Measurements from ENCODE around the gene RTL3. TPM values are rescaled to one million over a fixed set of nuclear protein-coding genes. Genes with fewer than 3 reads are reported as not detected.

Gene RTL3
- total and polyA plus RNA-seq, 2 experiments from 2014 or later: not detected

- no peak overlapping the region for H3K4me3 ChIP-seq
- no peak overlapping the region for H3K27ac ChIP-seq
- TF ChIP-seq CTCF (IDR thresholded peaks at IDR 0.05; ENCODE audit: low read depth, low read length): no peak
- no peaks in the 10 kb centered on the region for H3K27me3 ChIP-seq
- H3K4me1 ChIP-seq (ENCODE audit: low read depth): no peaks in the 10 kb centered on the region
- no peaks in the 10 kb centered on the region for H3K36me3 ChIP-seq
- H3K9me3 ChIP-seq (ENCODE audit: low read depth): no peaks in the 10 kb centered on the region
- DNase-seq (ENCODE audit: low read depth in 1 of 2, low spot score in 1 of 2): no peak
Observed at GRCh38 chrX:78693012-78693411, 33.9 kb upstream of the RTL3 start.

- Histone ChIP-seq H3K27me3 (no peaks in the 10 kb centered on the region), H3K36me3 (no peaks in the 10 kb centered on the region), H3K4me1 (ENCODE audit: low read depth) (no peaks in the 10 kb centered on the region), H3K27ac (no peak overlapping the region), H3K9me3 (ENCODE audit: low read depth) (no peaks in the 10 kb centered on the region), H3K4me3 (no peak overlapping the region)
- TF ChIP-seq CTCF (IDR thresholded peaks at IDR 0.05; ENCODE audit: low read depth, low read length): no peak
- no peak for DNase-seq (ENCODE audit: low read depth in 1 of 2, low spot score in 1 of 2)
Observed at GRCh38 chrX:78687586-78687985, 28.5 kb upstream of the RTL3 start.

GRCh38 chrX:78673246-78673645, 14.1 kb upstream of the RTL3 start:
- no peak for TF ChIP-seq CTCF (IDR thresholded peaks at IDR 0.05; ENCODE audit: low read depth, low read length)
- H3K4me3 ChIP-seq: no peak overlapping the region
- H3K4me1 ChIP-seq (ENCODE audit: low read depth): no peaks in the 10 kb centered on the region
- peak in 1 of 2 donors; percentile 19 for DNase-seq (ENCODE audit: low read depth in 1 of 2, low spot score in 1 of 2)
- no peak overlapping the region for H3K27ac ChIP-seq
- no peaks in the 10 kb centered on the region for H3K9me3 ChIP-seq (ENCODE audit: low read depth)
- H3K27me3 ChIP-seq: no peaks in the 10 kb centered on the region
- no peaks in the 10 kb centered on the region for H3K36me3 ChIP-seq

GRCh38 chrX:78665342-78665741, 6.2 kb upstream of the RTL3 start:
- DNase-seq (ENCODE audit: low read depth in 1 of 2, low spot score in 1 of 2): no peak
- no peaks in the 10 kb centered on the region for H3K4me1 ChIP-seq (ENCODE audit: low read depth)

GRCh38 chrX:78661836-78662235, 2.7 kb upstream of the RTL3 start:
- H3K4me3 ChIP-seq: no peak overlapping the region
- H3K9me3 ChIP-seq (ENCODE audit: low read depth): no peaks in the 10 kb centered on the region
- H3K27me3 ChIP-seq: no peaks in the 10 kb centered on the region
- no peaks in the 10 kb centered on the region for H3K4me1 ChIP-seq (ENCODE audit: low read depth)
- no peak overlapping the region for H3K27ac ChIP-seq
- no peaks in the 10 kb centered on the region for H3K36me3 ChIP-seq
- no peak for TF ChIP-seq CTCF (IDR thresholded peaks at IDR 0.05; ENCODE audit: low read depth, low read length)
- DNase-seq (ENCODE audit: low read depth in 1 of 2, low spot score in 1 of 2): no peak

More at GRCh38 chrX:78665342-78665741, 6.2 kb upstream of the RTL3 start:
- H3K27me3 ChIP-seq: no peaks in the 10 kb centered on the region
- H3K36me3 ChIP-seq: no peaks in the 10 kb centered on the region
- no peak overlapping the region for H3K27ac ChIP-seq
- H3K4me3 ChIP-seq: no peak overlapping the region
- no peaks in the 10 kb centered on the region for H3K9me3 ChIP-seq (ENCODE audit: low read depth)
- TF ChIP-seq CTCF (IDR thresholded peaks at IDR 0.05; ENCODE audit: low read depth, low read length): no peak

- Histone ChIP-seq H3K9me3 (ENCODE audit: low read depth) (no peaks in the 10 kb centered on the region), H3K27ac (no peak overlapping the region)
Observed at GRCh38 chrX:78659955-78660354, 827 bp upstream of the RTL3 start.

More at GRCh38 chrX:78659955-78660354, 827 bp upstream of the RTL3 start:
- no peak overlapping the region for H3K4me3 ChIP-seq
- no peaks in the 10 kb centered on the region for H3K4me1 ChIP-seq (ENCODE audit: low read depth)
- TF ChIP-seq CTCF (IDR thresholded peaks at IDR 0.05; ENCODE audit: low read depth, low read length): no peak
- H3K27me3 ChIP-seq: no peaks in the 10 kb centered on the region
- DNase-seq (ENCODE audit: low read depth in 1 of 2, low spot score in 1 of 2): no peak
- no peaks in the 10 kb centered on the region for H3K36me3 ChIP-seq

All from cardiac muscle cell (in vitro differentiated cells and primary cell).